Progenitor cell of endocrine pancreas (in vitro differentiated cells): Measurements from ENCODE around the gene OR1N1. TPM values are rescaled to one million over a fixed set of nuclear protein-coding genes. Genes with fewer than 3 reads are reported as not detected.

ENCODE experiments used
- DNase-seq: peaks from one replicate; pipeline ENCODE4 v3.0.0; 2021; ENCODE audit warnings: low spot score; ENCODE audit not compliant: unreplicated experiment
- H3K27ac Mint-ChIP-seq: 2 replicates; pipeline ENCODE4 v1.8.0; 2021; ENCODE audit warnings: mild to moderate bottlenecking, moderate library complexity, mixed read lengths
- H3K27me3 Mint-ChIP-seq: 2 replicates; pipeline ENCODE4 v1.8.0; 2021; ENCODE audit warnings: mixed read lengths
- H3K36me3 Mint-ChIP-seq: 2 replicates; pipeline ENCODE4 v1.8.0; 2022; ENCODE audit warnings: mixed read lengths; ENCODE audit not compliant: insufficient read depth
- H3K4me1 Mint-ChIP-seq: 2 replicates; pipeline ENCODE4 v1.8.0; 2021; ENCODE audit warnings: low read depth, mixed read lengths
- H3K4me3 Mint-ChIP-seq: 2 replicates; pipeline ENCODE4 v1.8.0; 2021; ENCODE audit warnings: low read depth, mild to moderate bottlenecking, moderate library complexity, mixed read lengths
- H3K9me3 Mint-ChIP-seq: 2 replicates; pipeline ENCODE4 v1.8.0; 2021; ENCODE audit warnings: low read depth, mixed read lengths
- CTCF ChIP-seq: fragments of 200-600 bp; sonication (generic); IDR thresholded peaks from one replicate; pipeline ENCODE4 v1.5.0; 2021; ENCODE audit warnings: antibody characterized with exemption, mild to moderate bottlenecking; ENCODE audit not compliant: unreplicated experiment
- long read RNA-seq: library from polyadenylated mRNA; unstranded; transcript quantifications from one replicate; pipeline ENCODE4 v2.0.0, GENCODE V29; 2020
- total RNA-seq: library from RNA; stranded (reverse); gene quantifications from 2 replicates; pipeline ENCODE4 v1.2.1, GENCODE V29; 2021

Gene OR1N1
- not detected in 2 replicates for total RNA-seq
- long read RNA-seq, result 0 reads

GRCh38 chr9:122527193-122527592, at the start of gene OR1N1:
TSS of gene OR1N1 (minus strand) at chr9:122527293. CDS start at chr9:122527293, 0 bp downstream.
- TF ChIP-seq CTCF, result no peak
- H3K27me3 Mint-ChIP-seq, result peaks cover 8% of the 10 kb centered on the region
- H3K9me3 Mint-ChIP-seq, result peaks cover 31% of the 10 kb centered on the region
- DNase-seq, result no peak
- H3K36me3 Mint-ChIP-seq, result no peaks in the 10 kb centered on the region
- H3K4me3 Mint-ChIP-seq, result no peak within 1 kb of the TSS
- H3K27ac Mint-ChIP-seq, result no peak within 1 kb of the TSS
- H3K4me1 Mint-ChIP-seq, result peaks cover 2% of the 10 kb centered on the region

- no peaks in the 10 kb centered on the region for H3K4me1 Mint-ChIP-seq
- H3K27me3 Mint-ChIP-seq, result no peaks in the 10 kb centered on the region
- peaks cover 45% of the 10 kb centered on the region for H3K9me3 Mint-ChIP-seq
- TF ChIP-seq CTCF, result no peak
- no peak overlapping the region for H3K27ac Mint-ChIP-seq
- DNase-seq, result no peak
- no peak overlapping the region for H3K4me3 Mint-ChIP-seq
- no peaks in the 10 kb centered on the region for H3K36me3 Mint-ChIP-seq
Observed at GRCh38 chr9:122572456-122572855, 45.4 kb upstream of the OR1N1 start.

- Mint-ChIP-seq H3K27me3 (no peaks in the 10 kb centered on the region), H3K9me3 (peaks cover 34% of the 10 kb centered on the region)
- TF ChIP-seq CTCF, result no peak
Observed at GRCh38 chr9:122567901-122568300, 40.8 kb upstream of the OR1N1 start.

GRCh38 chr9:122562134-122562760, 35.2 kb upstream of the OR1N1 start:
- Mint-ChIP-seq H3K9me3 (peaks cover 38% of the 10 kb centered on the region), H3K27ac (no peak overlapping the region), H3K27me3 (no peaks in the 10 kb centered on the region), H3K4me1 (no peaks in the 10 kb centered on the region), H3K36me3 (peaks cover 1% of the 10 kb centered on the region), H3K4me3 (no peak overlapping the region)
- TF ChIP-seq CTCF, result no peak
- no peak for DNase-seq

More at GRCh38 chr9:122567901-122568300, 40.8 kb upstream of the OR1N1 start:
- Mint-ChIP-seq H3K4me3 (no peak overlapping the region), H3K27ac (no peak overlapping the region), H3K36me3 (peaks cover 1% of the 10 kb centered on the region), H3K4me1 (no peaks in the 10 kb centered on the region)
- no peak for DNase-seq

GRCh38 chr9:122561446-122561845, 34.4 kb upstream of the OR1N1 start:
- peaks cover 38% of the 10 kb centered on the region for H3K9me3 Mint-ChIP-seq
- no peaks in the 10 kb centered on the region for H3K4me1 Mint-ChIP-seq
- no peak overlapping the region for H3K27ac Mint-ChIP-seq
- no peak overlapping the region for H3K4me3 Mint-ChIP-seq
- TF ChIP-seq CTCF, result no peak
- peaks cover 1% of the 10 kb centered on the region for H3K36me3 Mint-ChIP-seq
- H3K27me3 Mint-ChIP-seq, result no peaks in the 10 kb centered on the region
- no peak for DNase-seq
